ENCODE results near the gene SLX4IP. TPM values are rescaled to one million over a fixed set of nuclear protein-coding genes. Genes with fewer than 3 reads are reported as not detected.

The SLX4IP gene
- polyA plus RNA-seq, 4 donors, result 3.8 to 11.1 (median 8.6) TPM

GRCh38 chr20:10619427-10619826 lies 184.3 kb downstream of the SLX4IP start:
- DNase-seq (ENCODE audit: low read depth in 4 of 4, low spot score in 3 of 4), result no peak

- no peak for DNase-seq (ENCODE audit: low read depth in 4 of 4, low spot score in 3 of 4)
Observed at GRCh38 chr20:10621149-10621548, 186.0 kb downstream of the SLX4IP start.

GRCh38 chr20:10622657-10623418 lies 187.7 kb downstream of the SLX4IP start:
- no peak for DNase-seq (ENCODE audit: low read depth in 4 of 4, low spot score in 3 of 4)

- no peak for DNase-seq (ENCODE audit: low read depth in 4 of 4, low spot score in 3 of 4)
Observed at GRCh38 chr20:10625641-10626040, 190.5 kb downstream of the SLX4IP start.

- DNase-seq (ENCODE audit: low read depth in 4 of 4, low spot score in 3 of 4), result no peak
Observed at GRCh38 chr20:10626896-10627295, 191.8 kb downstream of the SLX4IP start.

- no peak for DNase-seq (ENCODE audit: low read depth in 4 of 4, low spot score in 3 of 4)
Observed at GRCh38 chr20:10629946-10630650, 195.0 kb downstream of the SLX4IP start.

DNA sequence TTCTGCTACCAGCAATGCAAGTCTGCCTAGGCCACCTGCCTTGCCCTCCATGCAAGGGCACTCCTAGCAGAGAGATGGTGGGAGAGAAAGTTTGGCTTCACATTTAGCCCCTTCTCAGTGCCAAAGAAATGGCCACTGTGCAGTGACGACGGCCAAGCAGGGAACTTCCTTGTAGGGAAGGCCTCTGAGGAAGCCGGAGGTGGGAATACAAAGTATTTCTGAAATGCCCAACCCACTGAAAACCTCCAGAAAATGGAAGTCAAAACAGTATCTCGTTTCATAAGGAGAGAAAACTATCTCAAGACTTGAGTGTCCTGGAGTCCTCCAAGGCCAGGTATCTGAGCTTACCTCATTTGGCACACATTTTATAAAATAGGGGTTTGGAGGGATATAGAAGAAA lies 196.0 kb downstream of the SLX4IP start:
- no peak for DNase-seq (ENCODE audit: low read depth in 4 of 4, low spot score in 3 of 4)

- DNase-seq (ENCODE audit: low read depth in 4 of 4, low spot score in 3 of 4), result no peak
Observed at GRCh38 chr20:10632721-10633509, 197.8 kb downstream of the SLX4IP start.

- no peak for DNase-seq (ENCODE audit: low read depth in 4 of 4, low spot score in 3 of 4)
Observed at GRCh38 chr20:10633718-10634117, 198.6 kb downstream of the SLX4IP start.

DNA sequence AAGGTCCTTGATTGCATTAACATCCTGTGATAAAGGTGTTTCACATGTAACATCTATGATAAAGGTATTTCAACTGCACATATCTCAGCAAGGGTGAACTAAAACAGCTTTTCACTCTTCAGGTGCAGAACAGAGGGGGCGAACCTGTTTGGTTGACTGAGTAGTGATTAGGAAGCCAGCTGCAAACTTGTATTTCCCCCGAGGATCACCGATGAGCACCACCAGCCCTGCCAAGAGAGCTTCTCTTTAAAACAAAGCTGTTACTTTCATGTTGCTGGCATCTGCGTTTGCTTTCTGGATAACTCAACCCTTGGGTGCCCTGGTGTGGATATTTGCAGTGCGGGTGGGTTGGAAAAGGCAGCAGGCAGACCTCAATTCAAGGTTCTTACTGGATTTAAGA lies 199.1 kb downstream of the SLX4IP start:
- no peak for DNase-seq (ENCODE audit: low read depth in 4 of 4, low spot score in 3 of 4)

DNA sequence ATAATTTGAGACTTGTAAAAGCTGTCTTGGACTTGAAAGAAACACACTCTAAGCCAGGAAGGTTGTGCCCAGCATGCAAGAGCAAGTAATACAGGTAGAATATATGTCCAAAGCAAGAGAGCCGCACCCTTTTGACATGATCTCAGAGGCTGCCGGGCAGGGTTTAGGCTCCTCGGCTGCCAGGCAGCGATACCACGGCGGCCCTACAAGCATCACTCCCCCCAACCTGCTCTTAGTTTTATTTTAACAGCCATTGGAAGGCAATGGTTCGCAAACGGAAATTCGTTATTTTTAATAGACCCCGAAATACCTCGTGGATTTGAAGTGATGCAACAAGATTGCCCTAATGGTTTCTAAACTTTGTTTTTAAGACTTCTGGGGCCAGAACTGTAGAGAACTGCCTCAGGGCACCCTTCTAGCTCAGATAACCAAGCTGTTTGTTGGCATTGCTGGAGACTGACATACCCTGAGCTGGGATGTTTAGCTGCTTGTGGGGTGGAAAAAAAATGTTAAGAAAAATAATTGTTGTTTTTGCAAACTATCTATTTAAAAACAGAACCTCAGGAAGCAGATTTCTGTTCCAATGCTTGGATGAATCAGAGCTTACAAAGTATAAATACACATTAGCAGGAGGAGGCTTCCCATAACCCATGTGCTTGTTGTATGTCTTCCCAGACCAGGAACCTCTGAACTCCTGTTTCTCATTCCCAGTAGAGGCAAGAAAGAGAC lies 199.7 kb downstream of the SLX4IP start:
- DNase-seq (ENCODE audit: low read depth in 4 of 4, low spot score in 3 of 4), result no peak

DNA sequence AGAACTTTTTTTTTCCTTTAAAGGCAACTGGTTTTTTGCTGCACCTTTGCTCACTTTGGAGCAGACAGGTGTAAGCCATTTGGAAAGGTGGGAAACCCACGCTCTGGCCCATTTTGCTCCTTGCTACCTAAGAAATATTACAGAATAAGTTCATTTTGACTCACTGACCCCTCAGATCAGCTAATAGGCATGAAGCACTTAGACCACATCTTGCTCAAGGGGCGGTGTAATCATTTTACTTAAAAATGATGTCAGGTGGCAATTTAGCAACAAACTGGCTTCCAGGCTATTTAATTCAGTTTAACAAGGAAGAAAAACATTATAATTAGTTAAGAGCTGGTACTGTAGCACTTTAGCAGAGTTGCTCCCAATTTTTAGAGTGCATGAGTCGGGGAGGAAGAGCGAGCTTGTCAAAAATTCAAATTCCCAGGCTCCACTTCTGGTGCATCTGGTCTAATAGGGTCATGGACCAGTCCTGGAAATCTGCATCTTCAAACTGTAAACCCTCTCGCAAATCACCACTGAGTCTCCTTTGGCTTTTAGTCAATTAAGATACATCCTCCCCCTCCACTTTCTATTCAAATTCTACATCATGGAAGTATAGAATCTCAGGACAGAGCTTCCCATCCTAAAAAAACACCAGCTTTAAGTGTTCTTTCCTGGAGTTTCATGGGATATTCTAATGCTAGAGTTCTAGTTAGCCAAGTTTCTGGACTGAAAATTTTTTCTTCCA lies 200.5 kb downstream of the SLX4IP start:
- no peak for DNase-seq (ENCODE audit: low read depth in 4 of 4, low spot score in 3 of 4)

GRCh38 chr20:10636326-10636818 lies 201.3 kb downstream of the SLX4IP start:
- no peak for DNase-seq (ENCODE audit: low read depth in 4 of 4, low spot score in 3 of 4)

DNA sequence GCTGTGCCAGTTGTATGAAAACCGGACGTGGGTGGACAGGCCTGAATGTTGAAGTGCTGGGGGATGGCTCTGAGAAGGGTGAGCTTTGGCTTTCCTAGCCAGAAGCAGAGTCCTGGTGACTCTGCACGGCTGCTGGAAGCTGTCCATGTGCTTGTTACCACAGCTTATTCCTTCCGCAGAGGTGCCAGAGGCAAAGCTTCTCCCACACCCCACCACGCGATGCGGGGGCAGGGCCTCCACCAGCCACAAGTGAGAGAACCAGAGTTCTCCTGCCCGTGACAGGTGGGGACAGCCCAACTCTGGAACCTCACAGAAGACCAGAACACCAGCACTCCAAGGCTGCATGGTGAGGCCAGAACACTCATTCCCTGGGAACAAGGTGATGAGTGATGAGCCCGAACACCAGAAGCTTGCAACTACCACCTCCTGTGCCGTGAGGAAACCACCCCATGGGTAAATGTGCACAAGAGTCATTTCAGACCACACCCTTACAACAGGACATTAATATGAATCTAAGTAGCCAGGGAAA lies 202.0 kb downstream of the SLX4IP start:
- no peak for DNase-seq (ENCODE audit: low read depth in 4 of 4, low spot score in 3 of 4)

GRCh38 chr20:10637563-10637962 lies 202.5 kb downstream of the SLX4IP start:
- DNase-seq (ENCODE audit: low read depth in 4 of 4, low spot score in 3 of 4), result no peak

DNA sequence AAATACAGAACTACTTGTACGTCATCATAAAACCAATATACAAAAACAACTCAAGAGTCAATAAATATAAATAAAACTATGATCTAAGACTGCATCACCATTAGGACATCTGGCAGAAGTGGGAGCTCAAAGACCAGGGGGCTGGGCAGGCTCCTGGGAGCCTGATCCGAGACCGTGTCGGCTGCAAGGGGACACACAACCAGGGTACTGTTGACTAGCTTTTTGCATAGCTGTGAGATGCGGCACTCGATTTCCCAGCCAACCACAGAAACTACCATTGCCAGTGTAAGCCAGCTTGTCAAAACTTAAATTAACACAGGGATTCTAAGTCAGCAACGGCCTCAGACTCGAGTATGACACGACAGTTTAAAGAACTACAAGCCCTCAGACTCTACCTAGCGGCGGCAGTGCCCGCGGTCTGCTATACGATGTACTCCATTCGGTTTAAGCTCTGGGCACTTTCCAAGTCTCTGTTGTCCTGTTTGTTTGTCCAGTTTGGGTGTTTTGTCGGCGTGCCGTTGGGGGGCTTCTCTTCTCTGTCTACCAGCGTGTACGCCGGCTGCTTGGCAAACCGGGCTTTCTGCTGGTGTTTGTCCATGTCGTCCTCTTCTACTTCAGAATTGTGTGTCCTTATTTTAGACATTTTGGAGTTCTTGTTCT lies 204.1 kb downstream of the SLX4IP start:
- DNase-seq (ENCODE audit: low read depth in 4 of 4, low spot score in 3 of 4), result no peak

DNA sequence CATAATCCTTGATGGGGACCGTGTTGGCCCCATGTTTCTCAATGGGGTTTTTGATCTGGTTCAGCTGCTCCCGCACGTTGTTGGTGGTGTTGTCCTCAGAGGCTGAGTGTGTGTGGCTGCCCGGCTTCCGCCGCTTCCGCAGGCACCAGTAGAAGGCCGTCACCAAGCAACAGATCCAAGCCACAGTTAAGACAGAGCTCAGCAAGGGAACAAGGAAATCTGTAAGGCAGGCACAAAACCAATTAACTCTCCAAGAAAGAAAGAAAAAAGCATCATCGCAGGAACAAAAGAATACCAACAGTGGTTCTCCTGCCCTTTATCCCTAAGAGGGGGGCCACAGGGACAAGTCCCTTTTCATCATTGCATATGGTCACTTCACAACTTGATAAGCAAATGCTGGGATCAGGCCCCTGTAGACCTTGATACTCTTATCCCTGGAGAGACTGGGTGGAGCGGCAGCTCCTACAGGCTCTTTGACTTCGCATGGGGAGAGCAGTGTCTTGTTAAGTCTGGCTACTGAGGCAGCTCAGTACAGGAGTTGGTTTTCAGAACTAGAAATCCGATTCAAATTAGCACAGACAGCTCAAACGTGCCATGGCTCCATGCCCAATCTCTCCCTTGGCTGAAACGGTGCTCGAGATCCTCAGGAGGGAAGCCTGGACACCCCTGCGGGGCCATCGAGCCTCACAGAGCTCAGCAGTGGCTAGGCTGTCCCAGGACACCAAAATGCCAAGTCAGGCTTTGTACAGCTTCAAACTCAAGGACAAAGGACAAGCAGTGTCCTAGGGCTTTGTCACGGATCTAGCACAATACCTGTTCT lies 204.8 kb downstream of the SLX4IP start:
- DNase-seq (ENCODE audit: low read depth in 4 of 4, low spot score in 3 of 4), result no peak

GRCh38 chr20:10640897-10641296 lies 205.8 kb downstream of the SLX4IP start:
- DNase-seq (ENCODE audit: low read depth in 4 of 4, low spot score in 3 of 4), result no peak

All from left renal pelvis (tissue), 4 donors.